GM19395 (cell line): ENCODE data around the gene SLC41A1.
"Not testable (repeated sequence)": the region's sequence is repeated elsewhere in the genome, so short reads cannot be mapped to it uniquely, and the experiment has no call there.

Experiments used
- ATAC-seq: cut with Tn5 transposase; IDR thresholded peaks from one replicate; pipeline ENCODE4 v1.9.1; 2021; ENCODE audit warnings: mild to moderate bottlenecking, moderate library complexity; ENCODE audit not compliant: unreplicated experiment

Gene SLC41A1

GRCh38 chr1:205823260-205823659 is 10.3 kb upstream of the SLC41A1 start:
- ATAC-seq, result not testable (repeated sequence)

GRCh38 chr1:205822397-205822796 is 9.4 kb upstream of the SLC41A1 start:
- no peak for ATAC-seq

GRCh38 chr1:205817988-205818387 is 5.0 kb upstream of the SLC41A1 start:
- no peak for ATAC-seq

- ATAC-seq, result no peak
Observed at GRCh38 chr1:205817364-205817763, 4.4 kb upstream of the SLC41A1 start.

- ATAC-seq, result no peak
Observed at GRCh38 chr1:205813755-205814058, 709 bp upstream of the SLC41A1 start.

GRCh38 chr1:205812271-205812877 is 624 bp downstream of the SLC41A1 start:
- ATAC-seq, result peak; percentile 26

GRCh38 chr1:205811660-205812059 is 1.3 kb downstream of the SLC41A1 start:
- ATAC-seq, result no peak

- no peak for ATAC-seq
Observed at GRCh38 chr1:205810448-205811157, 2.4 kb downstream of the SLC41A1 start.

- no peak for ATAC-seq
Observed at GRCh38 chr1:205809942-205810345, 3.1 kb downstream of the SLC41A1 start.

- no peak for ATAC-seq
Observed at GRCh38 chr1:205809469-205809868, 3.5 kb downstream of the SLC41A1 start.

GRCh38 chr1:205805082-205805711 is 7.8 kb downstream of the SLC41A1 start:
- ATAC-seq, result no peak

- ATAC-seq, result no peak
Observed at GRCh38 chr1:205804605-205805004, 8.4 kb downstream of the SLC41A1 start.

- ATAC-seq, result no peak
Observed at GRCh38 chr1:205803986-205804385, 9.0 kb downstream of the SLC41A1 start.

- ATAC-seq, result no peak
Observed at GRCh38 chr1:205802060-205802459, 10.9 kb downstream of the SLC41A1 start.

GRCh38 chr1:205800981-205801703 is 11.9 kb downstream of the SLC41A1 start:
- ATAC-seq, result no peak

GRCh38 chr1:205800427-205800826 is 12.6 kb downstream of the SLC41A1 start:
- ATAC-seq, result no peak

GRCh38 chr1:205798577-205798976 is 14.4 kb downstream of the SLC41A1 start:
- ATAC-seq, result no peak

GRCh38 chr1:205797168-205797567 is 15.8 kb downstream of the SLC41A1 start:
- ATAC-seq, result no peak

- no peak for ATAC-seq
Observed at GRCh38 chr1:205794011-205794730, 18.8 kb downstream of the SLC41A1 start.

- ATAC-seq, result no peak
Observed at GRCh38 chr1:205792961-205793673, 19.9 kb downstream of the SLC41A1 start.
